MG63 (cell line): ENCODE measurements around the gene AGBL2. TPM values are rescaled to one million over a fixed set of nuclear protein-coding genes. Genes with fewer than 3 reads are reported as not detected.

Experiments used
- DNase-seq: peaks from one replicate; pipeline ENCODE4 v3.0.0-alpha.2; 2020
- H3K27me3 ChIP-seq: fragments of 250-450 bp; sonication (Bioruptor Pico); 2 replicates; pipeline ENCODE4 v1.5.1; 2020; ENCODE audit warnings: mild to moderate bottlenecking, moderate library complexity
- H3K36me3 ChIP-seq: fragments of 250-450 bp; sonication (Bioruptor Pico); 2 replicates; pipeline ENCODE4 v1.5.1; 2020; ENCODE audit warnings: mild to moderate bottlenecking, moderate library complexity
- H3K4me3 ChIP-seq: fragments of 250-450 bp; sonication (Bioruptor Pico); 2 replicates; pipeline ENCODE4 v1.5.1; 2020; ENCODE audit warnings: mild to moderate bottlenecking, moderate library complexity
- H3K9me3 ChIP-seq: fragments of 250-450 bp; sonication (Bioruptor Pico); 2 replicates; pipeline ENCODE4 v1.5.1; 2020; ENCODE audit warnings: mild to moderate bottlenecking, moderate library complexity
- total RNA-seq: library from RNA; depleted of rRNA; stranded (reverse); fragments of >200 nt; shearing (Covaris generic); gene quantifications from 2 replicates; pipeline ENCODE4 v1.2.3, GENCODE V29; 2014; ENCODE audit warnings: low replicate concordance; rRNA removed

The AGBL2 gene
- total RNA-seq, 1 experiment from 2014 or later: not detected

- Histone ChIP-seq H3K27me3 (no peaks in the 10 kb centered on the region), H3K36me3 (peaks cover 41% of the 10 kb centered on the region), H3K9me3 (no peaks in the 10 kb centered on the region), H3K4me3 (no peak overlapping the region)
- peak; percentile 39 for DNase-seq
Observed at GRCh38 chr11:47616726-47617416, 98.3 kb downstream of the AGBL2 start.

DNA sequence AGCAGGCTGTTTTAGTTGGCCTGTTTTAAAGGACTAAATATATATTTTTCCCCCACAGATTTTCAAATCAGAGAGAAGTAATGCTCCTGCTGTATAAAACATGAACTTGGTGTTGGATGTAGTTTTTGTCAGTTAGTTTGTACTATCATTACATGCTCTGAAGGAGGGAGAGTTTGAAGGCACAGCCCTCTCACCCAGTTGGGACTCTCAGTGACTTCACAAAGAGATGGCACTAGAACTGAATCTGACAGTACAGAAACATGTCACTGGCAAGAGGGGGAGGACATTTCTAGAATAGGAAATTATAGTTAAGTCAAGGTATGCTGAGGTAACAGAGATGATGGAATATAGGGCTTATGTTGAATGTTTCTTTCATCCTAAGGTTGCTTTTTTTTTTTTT is 99.9 kb downstream of the AGBL2 start:
- DNase-seq: no peak
- H3K27me3 ChIP-seq: no peaks in the 10 kb centered on the region
- H3K9me3 ChIP-seq: no peaks in the 10 kb centered on the region
- no peak overlapping the region for H3K4me3 ChIP-seq
- H3K36me3 ChIP-seq: peaks cover 35% of the 10 kb centered on the region

DNA sequence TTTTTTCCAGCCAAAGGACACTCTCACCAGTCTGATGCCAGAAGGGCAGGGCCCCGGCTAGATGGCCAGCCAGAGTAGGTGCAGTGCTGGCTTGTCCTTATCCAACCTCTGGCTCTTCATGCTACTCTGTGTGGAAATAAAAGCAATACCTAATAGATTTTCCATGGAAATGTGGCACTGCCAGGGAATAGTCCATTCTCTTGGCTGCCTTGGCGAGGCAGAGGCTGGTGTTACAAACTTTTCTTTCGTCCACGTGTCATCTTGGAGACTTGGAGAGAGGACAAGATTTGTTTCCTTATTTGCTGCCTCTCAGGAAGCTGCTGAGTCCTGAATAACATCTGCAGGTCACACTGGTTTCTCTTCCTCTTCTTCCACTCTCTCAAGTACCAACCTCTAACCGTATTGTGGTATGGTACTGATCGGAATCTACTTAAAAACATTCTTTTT is 103.8 kb downstream of the AGBL2 start:
- no peak for DNase-seq
- peaks cover 4% of the 10 kb centered on the region; the same call in 1 of the 2 replicates for H3K36me3 ChIP-seq
- H3K4me3 ChIP-seq: no peak overlapping the region
- H3K9me3 ChIP-seq: no peaks in the 10 kb centered on the region
- no peaks in the 10 kb centered on the region for H3K27me3 ChIP-seq

DNA sequence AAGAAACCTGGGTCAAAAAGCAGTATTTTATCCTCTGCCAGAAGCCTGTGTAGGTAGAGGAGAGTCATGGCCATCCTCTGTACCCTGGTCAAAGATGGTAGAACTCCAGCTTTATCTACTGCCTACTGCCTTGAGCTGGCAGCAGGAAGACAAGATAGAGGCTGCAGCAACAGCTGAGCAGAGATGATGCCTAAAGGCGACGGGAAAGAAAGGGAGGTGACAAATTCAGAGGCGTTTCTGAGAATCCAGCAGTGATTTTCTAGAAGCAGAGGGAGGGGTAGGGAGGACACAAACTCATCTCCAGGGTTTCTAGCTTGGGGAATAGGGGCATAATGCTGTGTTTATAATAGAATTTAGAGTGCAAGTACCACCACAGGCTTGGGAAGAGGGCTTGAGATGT is 105.5 kb downstream of the AGBL2 start:
- H3K36me3 ChIP-seq: no peaks in the 10 kb centered on the region
- H3K27me3 ChIP-seq: no peaks in the 10 kb centered on the region
- no peaks in the 10 kb centered on the region for H3K9me3 ChIP-seq
- no peak for DNase-seq
- H3K4me3 ChIP-seq: no peak overlapping the region

Other genes with a start within 250 kb of the AGBL2 start
- gene CELF1, start 162.2 kb downstream of the AGBL2 start, total RNA-seq: 69.3 and 86.9 TPM in 2 replicates
- 24.4 and 86.0 TPM in 2 replicates for gene PTPMT1, start 149.8 kb downstream of the AGBL2 start, total RNA-seq
- 30.9 and 37.1 TPM in 2 replicates for gene KBTBD4, start 136.4 kb downstream of the AGBL2 start, total RNA-seq
- 109 and 118 TPM in 2 replicates for gene NDUFS3, start 136.3 kb downstream of the AGBL2 start, total RNA-seq
- not detected in 2 replicates for gene FAM180B, start 128.7 kb downstream of the AGBL2 start, total RNA-seq
- not detected in 2 replicates for gene C1QTNF4, start 121.0 kb downstream of the AGBL2 start, total RNA-seq
- 24.3 and 43.0 TPM in 2 replicates for gene MTCH2, start 72.8 kb downstream of the AGBL2 start, total RNA-seq
- 36.8 and 45.1 TPM in 2 replicates for gene FNBP4, start 52.0 kb upstream of the AGBL2 start, total RNA-seq
- 28.2 and 49.7 TPM in 2 replicates for gene NUP160, start 133.0 kb upstream of the AGBL2 start, total RNA-seq